ENCODE measurements around the gene SH3D19. TPM values are rescaled to one million over a fixed set of nuclear protein-coding genes. Genes with fewer than 3 reads are reported as not detected.

The SH3D19 gene
- total and polyA plus RNA-seq, 3 donors from 2014 or later: 40.6 to 58.6 (median 49.9) TPM

DNA sequence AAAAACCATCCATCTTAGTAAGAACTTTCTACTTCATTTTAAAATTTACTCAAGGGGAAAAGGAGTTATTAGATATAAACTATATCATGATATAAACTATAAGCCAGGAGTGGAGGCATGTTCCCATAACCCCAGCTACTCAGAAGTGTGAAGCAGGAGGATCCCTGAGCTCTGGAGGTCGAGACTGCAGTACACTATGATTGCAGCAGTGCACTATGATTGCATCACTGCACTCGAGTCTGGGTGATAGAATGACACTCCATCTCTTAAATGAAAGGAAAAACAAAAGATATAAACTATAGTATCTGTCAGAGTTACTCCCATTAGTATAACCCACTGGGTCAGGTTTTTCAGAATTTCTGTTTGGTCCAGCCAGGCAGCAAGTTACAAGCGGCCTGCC lies 178.4 kb downstream of the SH3D19 start:
- Histone ChIP-seq H3K36me3 (ENCODE audit: low read depth, missing control alignments) (no peaks in the 10 kb centered on the region), H3K4me3 (no peak overlapping the region), H3K27me3 (no peaks in the 10 kb centered on the region), H3K9me3 (no peaks in the 10 kb centered on the region), H3K27ac (no peak overlapping the region), H3K4me1 (no peaks in the 10 kb centered on the region)
- WGBS, 2 donors: 79 to 84% methylated on average over 3 of the region's 3 CpGs
- TF ChIP-seq POLR2A (IDR thresholded peaks at IDR 0.05): no peak
- TF ChIP-seq, protein P1, sequence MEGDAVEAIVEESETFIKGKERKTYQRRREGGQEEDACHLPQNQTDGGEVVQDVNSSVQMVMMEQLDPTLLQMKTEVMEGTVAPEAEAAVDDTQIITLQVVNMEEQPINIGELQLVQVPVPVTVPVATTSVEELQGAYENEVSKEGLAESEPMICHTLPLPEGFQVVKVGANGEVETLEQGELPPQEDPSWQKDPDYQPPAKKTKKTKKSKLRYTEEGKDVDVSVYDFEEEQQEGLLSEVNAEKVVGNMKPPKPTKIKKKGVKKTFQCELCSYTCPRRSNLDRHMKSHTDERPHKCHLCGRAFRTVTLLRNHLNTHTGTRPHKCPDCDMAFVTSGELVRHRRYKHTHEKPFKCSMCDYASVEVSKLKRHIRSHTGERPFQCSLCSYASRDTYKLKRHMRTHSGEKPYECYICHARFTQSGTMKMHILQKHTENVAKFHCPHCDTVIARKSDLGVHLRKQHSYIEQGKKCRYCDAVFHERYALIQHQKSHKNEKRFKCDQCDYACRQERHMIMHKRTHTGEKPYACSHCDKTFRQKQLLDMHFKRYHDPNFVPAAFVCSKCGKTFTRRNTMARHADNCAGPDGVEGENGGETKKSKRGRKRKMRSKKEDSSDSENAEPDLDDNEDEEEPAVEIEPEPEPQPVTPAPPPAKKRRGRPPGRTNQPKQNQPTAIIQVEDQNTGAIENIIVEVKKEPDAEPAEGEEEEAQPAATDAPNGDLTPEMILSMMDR (IDR thresholded peaks at IDR 0.05): no peak
- no peak for DNase-seq
- intact Hi-C loops (cut with DNase I; ENCODE audit: low total_unique reads): no loop called here

DNA sequence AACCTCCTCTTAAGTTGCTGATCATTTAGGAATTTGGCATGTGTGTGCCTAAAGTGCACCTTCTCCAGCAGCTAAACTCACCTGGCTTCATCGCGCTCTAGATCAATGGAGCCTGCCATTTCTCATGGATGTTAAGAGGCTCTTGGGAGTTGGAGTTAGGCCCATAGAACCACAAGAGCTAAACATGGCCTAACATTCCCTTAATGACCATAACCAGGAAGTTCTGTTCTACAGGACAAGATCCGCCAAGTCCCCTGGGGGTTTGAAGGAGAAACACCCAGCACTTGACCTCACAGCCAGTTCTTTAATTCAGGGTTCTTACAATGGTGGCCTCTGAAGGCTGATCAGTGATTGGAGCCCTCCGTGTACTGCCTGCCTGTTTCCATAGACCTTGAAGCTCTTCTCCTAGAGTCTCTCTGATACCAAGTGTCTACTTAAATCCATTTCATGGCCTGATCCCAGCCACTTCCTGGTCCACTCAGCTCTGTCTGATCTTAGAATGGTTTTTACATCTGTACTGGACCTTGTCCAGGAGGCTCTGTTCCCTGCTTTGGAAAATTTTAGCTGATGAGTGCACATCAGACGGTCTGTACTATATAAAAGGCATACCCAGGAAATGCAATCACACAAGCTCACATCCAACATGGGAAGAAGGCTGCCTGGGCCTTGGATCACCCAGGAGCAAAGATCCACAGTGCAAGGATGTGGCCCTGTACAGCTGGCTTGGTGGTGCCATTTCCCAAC lies 180.9 kb downstream of the SH3D19 start:
- 77 to 82% methylated on average over 5 of the region's 5 CpGs for WGBS, 2 donors
- H3K4me1 ChIP-seq: peaks cover 8% of the 10 kb centered on the region
- H3K27ac ChIP-seq: no peak overlapping the region
- no peak for TF ChIP-seq POLR2A (IDR thresholded peaks at IDR 0.05)
- TF ChIP-seq, protein P1 (IDR thresholded peaks at IDR 0.05): no peak
- no peaks in the 10 kb centered on the region for H3K27me3 ChIP-seq
- no peak for DNase-seq
- intact Hi-C loops (cut with DNase I; ENCODE audit: low total_unique reads): no loop called here
- no peaks in the 10 kb centered on the region for H3K36me3 ChIP-seq (ENCODE audit: low read depth, missing control alignments)
- no peaks in the 10 kb centered on the region for H3K9me3 ChIP-seq
- H3K4me3 ChIP-seq: no peak overlapping the region

DNA sequence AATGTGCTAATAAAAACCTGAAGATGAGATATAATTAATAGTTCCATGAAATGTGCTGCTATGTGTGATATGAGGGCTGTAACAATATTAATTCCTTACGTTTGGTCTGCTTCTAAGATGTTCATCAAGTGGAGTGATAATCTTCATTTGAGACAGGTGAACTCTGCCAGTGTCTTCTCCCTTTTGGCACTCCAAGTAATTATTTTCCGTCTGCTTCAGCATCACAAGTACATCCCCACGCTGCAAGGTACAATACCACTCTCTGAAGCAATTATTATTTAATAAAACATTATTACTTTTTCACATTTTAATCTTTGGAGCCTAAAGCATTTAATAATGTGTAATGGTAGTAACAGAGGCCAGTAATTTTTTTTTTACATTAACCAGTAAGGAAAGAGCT lies 181.6 kb downstream of the SH3D19 start:
- Histone ChIP-seq H3K36me3 (ENCODE audit: low read depth, missing control alignments) (no peaks in the 10 kb centered on the region), H3K27ac (no peak overlapping the region), H3K27me3 (no peaks in the 10 kb centered on the region), H3K9me3 (no peaks in the 10 kb centered on the region), H3K4me3 (no peak overlapping the region), H3K4me1 (peaks cover 8% of the 10 kb centered on the region)
- no peak for DNase-seq
- no peak for TF ChIP-seq POLR2A (IDR thresholded peaks at IDR 0.05)
- TF ChIP-seq, protein P1 (IDR thresholded peaks at IDR 0.05): no peak
- intact Hi-C loops (cut with DNase I; ENCODE audit: low total_unique reads): no loop called here
- WGBS, 2 donors: 94 to 95% methylated on average over 3 of the region's 3 CpGs

DNA sequence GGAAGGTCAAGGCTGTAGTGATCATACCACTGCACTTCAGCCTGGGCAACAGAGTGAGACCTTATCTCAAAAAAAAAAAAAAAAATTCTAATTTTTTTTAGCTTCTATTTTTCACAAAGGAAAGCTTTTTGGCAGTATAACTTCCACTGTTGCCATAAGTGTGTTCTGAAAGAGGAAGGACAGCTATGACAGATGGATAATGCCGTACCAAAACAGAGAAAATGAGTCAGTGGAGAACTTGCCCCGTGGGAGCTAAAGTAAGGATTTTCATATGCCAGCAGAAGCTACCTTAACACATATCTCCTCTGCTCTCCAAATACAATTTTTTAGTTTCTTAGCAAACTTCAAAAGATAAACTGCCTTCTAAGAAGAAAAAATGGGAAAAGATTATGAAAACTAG lies 182.2 kb downstream of the SH3D19 start:
- no peak overlapping the region for H3K4me3 ChIP-seq
- H3K27me3 ChIP-seq: no peaks in the 10 kb centered on the region
- TF ChIP-seq, protein P1 (IDR thresholded peaks at IDR 0.05): no peak
- TF ChIP-seq POLR2A (IDR thresholded peaks at IDR 0.05): no peak
- no peaks in the 10 kb centered on the region for H3K36me3 ChIP-seq (ENCODE audit: low read depth, missing control alignments)
- no peaks in the 10 kb centered on the region for H3K9me3 ChIP-seq
- 81 to 88% methylated on average over 2 of the region's 2 CpGs for WGBS, 2 donors
- H3K4me1 ChIP-seq: peaks cover 8% of the 10 kb centered on the region
- DNase-seq: no peak
- H3K27ac ChIP-seq: no peak overlapping the region
- intact Hi-C loops (cut with DNase I; ENCODE audit: low total_unique reads): no loop called here

DNA sequence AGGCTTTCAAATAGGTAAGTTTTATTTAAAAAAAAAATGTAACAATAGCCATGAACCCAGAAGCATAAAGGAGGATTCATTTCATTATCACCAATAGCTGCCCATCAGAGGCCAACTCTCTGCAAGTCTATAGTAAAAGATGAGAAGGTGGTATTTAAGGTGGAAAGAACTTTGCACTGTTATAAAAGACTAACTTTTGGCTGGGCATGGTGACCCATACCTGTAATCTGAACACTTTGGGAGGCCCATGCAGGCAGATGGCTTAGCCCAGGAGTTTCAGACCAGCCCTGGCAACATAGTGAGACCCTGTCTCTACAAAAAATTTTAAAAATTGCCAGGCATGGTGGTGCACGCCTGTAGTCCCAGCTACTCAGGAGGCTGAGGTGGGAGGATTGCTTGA lies 182.6 kb downstream of the SH3D19 start:
- intact Hi-C loops (cut with DNase I; ENCODE audit: low total_unique reads): no loop called here
- Histone ChIP-seq H3K27ac (no peak overlapping the region), H3K4me3 (no peak overlapping the region), H3K4me1 (peaks cover 8% of the 10 kb centered on the region), H3K9me3 (no peaks in the 10 kb centered on the region), H3K27me3 (no peaks in the 10 kb centered on the region), H3K36me3 (ENCODE audit: low read depth, missing control alignments) (no peaks in the 10 kb centered on the region)
- no peak for DNase-seq
- WGBS, 2 donors: 57 to 80% methylated on average over 1 of the region's 1 CpG
- TF ChIP-seq, protein P1 (IDR thresholded peaks at IDR 0.05): no peak
- no peak for TF ChIP-seq POLR2A (IDR thresholded peaks at IDR 0.05)

Measured in testis (tissue), 3 donors.